NCI-H1105 treated with DMSO at 0.1 percent for 48 hours (cell line): ENCODE results near the gene MBP.

Experiments used
- DNase-seq: peaks from one replicate; lab custom pipeline; 2025; lab: John Stamatoyannopoulos, UW

The MBP gene

GRCh38 chr18:77047803-77048419, 84.7 kb downstream of the MBP start:
- no peak for DNase-seq

- no peak for DNase-seq
These were observed 85.6 kb downstream of the MBP start for GRCh38 chr18:77046994-77047393.

GRCh38 chr18:77046409-77046808, 86.2 kb downstream of the MBP start:
- no peak for DNase-seq

GRCh38 chr18:77045677-77046076, 86.9 kb downstream of the MBP start:
- DNase-seq, result no peak

GRCh38 chr18:77044866-77045664, 87.5 kb downstream of the MBP start:
- DNase-seq, result no peak

DNA sequence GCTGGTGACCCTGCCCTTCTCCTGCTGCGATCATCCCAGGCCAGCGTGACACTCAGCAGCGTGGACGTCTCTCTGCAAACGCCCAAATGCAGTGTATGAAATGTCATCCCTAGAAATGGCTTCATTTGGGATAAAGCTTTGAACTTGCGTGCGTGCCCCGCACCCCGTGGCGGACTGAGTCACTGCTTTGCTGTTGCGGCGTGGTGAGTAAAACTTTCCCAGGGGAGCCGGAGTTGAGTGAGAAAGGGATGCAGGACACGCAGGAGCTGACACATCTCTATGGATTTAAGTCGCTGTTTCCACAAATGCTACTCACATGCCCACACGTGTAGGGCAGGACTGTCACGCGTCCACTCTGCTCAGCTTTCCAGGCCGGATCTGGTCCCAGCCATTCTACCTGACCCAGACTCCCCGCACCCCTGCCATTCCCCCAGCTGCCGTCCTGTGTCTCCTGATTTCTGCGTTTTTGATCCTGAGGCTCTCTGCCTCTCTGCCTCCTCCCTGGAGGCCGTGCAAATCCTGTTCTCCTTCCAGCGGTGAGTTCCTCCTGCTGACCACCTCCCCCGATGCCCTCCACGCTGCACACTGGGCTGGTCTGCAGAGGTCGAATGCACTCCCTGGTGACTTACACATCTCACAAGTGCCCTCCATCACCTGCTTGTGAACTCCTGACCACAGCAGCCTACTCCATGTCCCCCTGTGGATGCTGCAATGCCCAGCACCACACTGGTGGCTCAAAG, 88.9 kb downstream of the MBP start:
- DNase-seq, result no peak

DNA sequence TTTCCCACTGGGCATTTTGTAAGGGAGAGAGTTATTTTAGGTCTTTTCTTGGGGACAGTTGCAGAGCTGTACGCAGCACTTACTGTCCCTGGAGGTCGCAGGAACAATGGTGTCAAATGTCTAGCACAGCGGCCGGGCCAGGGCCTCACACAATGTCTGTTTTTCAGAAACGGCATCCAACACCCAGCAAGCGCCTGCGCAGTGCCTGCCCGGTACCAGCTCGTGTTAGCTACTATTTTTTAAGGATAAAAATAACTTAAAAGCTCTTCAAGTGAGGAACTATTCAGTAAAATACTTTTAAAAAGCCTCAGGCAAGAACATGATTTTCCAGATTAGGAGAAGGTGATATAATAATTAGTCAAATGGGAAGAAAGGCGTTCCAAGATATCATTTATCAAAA, 90.0 kb downstream of the MBP start:
- DNase-seq, result no peak

GRCh38 chr18:77039196-77040130, 93.1 kb downstream of the MBP start:
- DNase-seq, result no peak

- no peak for DNase-seq
These were observed 94.3 kb downstream of the MBP start for GRCh38 chr18:77038182-77038858.

- no peak for DNase-seq
These were observed 95.0 kb downstream of the MBP start for GRCh38 chr18:77037567-77037966.

DNA sequence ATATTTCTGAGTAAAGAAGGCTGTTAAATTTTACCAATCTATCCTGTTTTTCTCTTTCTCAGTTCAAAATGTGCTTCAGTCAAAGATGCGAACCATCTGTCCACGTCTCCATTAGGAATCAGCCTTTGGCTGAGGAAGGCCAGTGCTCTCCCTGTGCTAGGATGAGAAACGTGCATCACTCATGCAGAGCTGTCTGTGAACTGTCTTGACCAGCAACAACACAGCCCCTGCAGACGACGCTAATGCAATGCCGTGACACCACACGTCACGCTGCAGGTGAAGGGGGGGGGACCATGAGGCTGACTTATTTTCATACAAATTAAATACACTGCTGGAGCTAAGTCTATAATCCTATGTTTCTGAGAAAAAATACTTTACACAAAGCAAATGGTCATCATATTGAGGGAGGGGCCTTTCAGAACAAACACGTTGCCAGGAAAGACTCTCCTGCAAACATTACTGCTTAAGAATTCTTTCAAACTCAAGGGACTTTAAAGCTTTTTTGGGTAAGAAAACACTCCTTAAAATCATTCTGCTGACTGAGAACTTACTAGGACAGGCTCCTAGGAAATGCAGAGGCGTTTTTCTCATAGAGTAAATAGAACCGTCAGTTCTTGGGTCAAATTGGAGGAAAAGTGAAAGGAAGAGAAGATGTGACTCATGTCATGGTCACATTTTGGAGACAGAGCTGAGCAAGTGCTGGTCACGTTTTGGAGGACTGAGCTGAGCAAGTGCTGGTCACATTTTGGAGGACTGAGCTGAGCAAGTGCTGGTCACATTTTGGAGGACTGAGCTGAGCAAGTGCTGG, 97.0 kb downstream of the MBP start:
- DNase-seq, result no peak

- DNase-seq, result no peak
These were observed 99.0 kb downstream of the MBP start for GRCh38 chr18:77033575-77033974.

GRCh38 chr18:77032181-77032701, 100.3 kb downstream of the MBP start:
- no peak for DNase-seq

- DNase-seq, result no peak
These were observed 100.9 kb downstream of the MBP start for GRCh38 chr18:77031662-77032061.

DNA sequence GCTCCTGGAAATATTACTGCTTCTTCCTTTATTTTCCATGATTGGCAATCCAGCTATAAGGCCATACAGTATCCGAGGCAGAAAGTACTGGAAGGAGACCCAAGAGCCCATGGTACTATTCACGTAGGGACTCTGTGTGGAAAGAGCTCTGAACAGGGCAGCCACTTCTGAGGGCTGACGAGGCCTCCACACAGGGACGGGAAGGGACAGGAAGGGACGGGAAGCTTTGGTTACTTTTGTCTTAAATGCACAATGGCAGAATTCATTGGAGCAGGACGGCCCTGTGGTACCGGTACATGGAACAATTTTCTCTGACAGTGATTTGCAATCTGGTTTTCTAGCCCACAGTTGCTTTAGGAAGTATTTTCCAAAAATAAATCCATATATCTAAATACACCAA, 102.4 kb downstream of the MBP start:
- no peak for DNase-seq

DNA sequence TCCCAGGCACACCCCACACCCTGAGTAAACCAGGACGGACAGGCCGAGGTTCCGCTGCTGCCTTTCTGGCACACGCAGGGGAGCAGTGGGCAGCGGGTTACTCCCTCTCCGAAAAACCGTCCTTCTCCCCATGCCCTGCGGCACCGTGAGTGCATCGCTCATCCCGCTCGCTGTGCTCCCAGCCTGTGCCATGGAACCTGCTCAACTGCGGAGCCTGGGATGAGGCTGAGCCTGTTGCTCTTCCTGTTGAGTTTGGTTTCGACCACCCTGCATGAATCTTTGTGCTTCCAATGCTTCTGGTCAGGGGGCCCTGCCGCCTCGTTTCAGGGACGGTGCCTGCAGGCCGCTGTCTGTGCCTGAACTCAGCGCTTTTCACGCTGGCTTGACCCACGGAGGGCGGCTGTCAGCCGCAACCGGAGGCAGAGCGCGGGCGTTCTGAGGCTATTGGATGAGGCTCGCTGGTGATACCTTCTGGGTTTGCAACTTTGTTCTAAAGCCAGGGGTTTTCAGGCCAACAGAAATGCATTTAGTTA, 106.7 kb downstream of the MBP start:
- no peak for DNase-seq

DNA sequence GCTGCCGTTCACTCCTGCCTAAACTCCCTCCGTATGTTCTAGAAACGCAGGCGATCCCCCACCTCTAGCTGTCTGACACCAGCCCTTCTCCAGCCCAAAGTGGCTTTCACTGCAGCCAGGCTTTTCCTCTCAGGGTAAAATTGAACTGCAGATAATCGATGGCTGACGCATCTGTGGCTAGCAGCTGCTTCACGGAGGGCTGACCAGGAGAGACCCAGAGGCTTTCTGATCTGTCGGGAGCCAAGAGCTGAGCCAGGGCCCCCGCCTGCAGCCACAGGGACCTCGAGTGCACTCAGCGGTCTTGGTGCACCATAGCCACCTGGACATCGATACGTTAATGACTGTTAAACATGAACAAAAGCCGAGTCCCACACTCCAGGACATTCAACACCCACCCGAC, 107.5 kb downstream of the MBP start:
- no peak for DNase-seq

- no peak for DNase-seq
These were observed 108.1 kb downstream of the MBP start for GRCh38 chr18:77024476-77024875.

GRCh38 chr18:77023102-77023782, 109.3 kb downstream of the MBP start:
- no peak for DNase-seq
